Esophagus squamous epithelium (tissue), 5 donors: Measurements from ENCODE around the gene HUS1B. TPM values are rescaled to one million over a fixed set of nuclear protein-coding genes. Genes with fewer than 3 reads are reported as not detected.

Experiments used
- DNase-seq: peaks from one replicate; lab custom pipeline; 2025; lab: John Stamatoyannopoulos, UW
- H3K27ac ChIP-seq, 4 donors: fragments of 200-600 bp; sonication (generic); one replicate each; pipeline ENCODE4 v1.5.1; 2016 to 2019; ENCODE audit warnings: mild to moderate bottlenecking in 1 of 4
- H3K27me3 ChIP-seq, 4 donors: fragments of 200-600 bp; sonication (generic); 1 replicate in 3 of 4; 2 replicates in 1 of 4; pipeline versions ENCODE4 v1.5.1 to v1.6.0; 2017 to 2021; ENCODE audit warnings: antibody characterized with exemption in 1 of 4
- H3K36me3 ChIP-seq, 3 donors: fragments of 200-600 bp; sonication (generic); one replicate each; pipeline ENCODE4 v1.5.1; 2016 to 2019
- H3K4me1 ChIP-seq, 3 donors: fragments of 200-600 bp; sonication (generic); one replicate each; pipeline ENCODE4 v1.5.1; 2017 to 2019
- H3K4me3 ChIP-seq, 4 donors: fragments of 200-600 bp; sonication (generic); 1 replicate in 3 of 4; 2 replicates in 1 of 4; pipeline ENCODE4 v1.5.1; 2016 to 2019; ENCODE audit warnings: mild to moderate bottlenecking in 2 of 4, moderate library complexity in 1 of 4
- H3K9me3 ChIP-seq, 3 donors: fragments of 200-600 bp; sonication (generic); one replicate each; pipeline ENCODE4 v1.5.1; 2016 to 2019
- POLR2A ChIP-seq, 4 donors: fragments of 450-650 bp; IDR thresholded peaks; one replicate each; pipeline ENCODE4 v1.6.1; 2017; ENCODE audit warnings: antibody characterized with exemption in 4 of 4, mild to moderate bottlenecking in 4 of 4, moderate library complexity in 3 of 4
- WGBS, 2 donors: methylation state at CpG; one replicate each; pipeline ENCODE4 v1.1.5; 2018; 5-methylcytosine and 5-hydroxymethylcytosine counted together
- intact Hi-C: fragments of 100-400 bp; cut with DNase I; formaldehyde crosslinking; loops from one replicate; pipeline ENCODE4 v1.15.0; 2022
- total RNA-seq, 4 donors: library from RNA; depleted of rRNA; stranded (reverse); fragments of >200 nt; gene quantifications; one replicate each; pipeline ENCODE4 v1.1.0, GENCODE V29; 2016
- TF ChIP-seq, protein P1 (sequence below), 6 experiments: fragments of 450-650 bp in 4 of 6; fragments of 200-600 bp in 2 of 6; sonication (generic) in 2 of 6; IDR thresholded peaks; one replicate each; pipeline ENCODE4 v1.5.1; 2016 to 2019; ENCODE audit warnings: antibody characterized with exemption in 6 of 6, mild to moderate bottlenecking in 4 of 6, moderate library complexity in 4 of 6
- donor health status: DM: yes; HTN: yes; CAD: no.

HUS1B gene
- total RNA-seq, 4 donors from 2014 or later, result 0.30 to 3.4 (median 2.7) TPM; not detected in 1

DNA sequence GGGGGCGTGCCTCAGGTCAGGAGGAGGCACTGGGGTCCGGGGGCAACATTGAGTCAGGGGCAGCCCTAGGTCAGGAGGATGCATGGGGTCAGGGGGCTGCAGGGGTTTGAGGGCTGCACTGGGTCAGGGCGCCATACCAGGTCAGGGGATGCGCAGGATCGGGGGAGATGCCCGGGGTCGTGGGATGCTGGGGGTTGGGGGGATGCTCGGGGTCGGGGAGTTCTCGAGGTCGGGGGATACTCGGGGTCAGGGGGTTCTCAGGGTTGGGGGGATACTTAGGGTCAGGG, 36.8 kb upstream of the HUS1B start:
- peaks cover 0 to 13% (median 0%) of the 10 kb centered on the region in 3 donors for H3K36me3 ChIP-seq
- intact Hi-C loops, result no loop called here
- no peaks in the 10 kb centered on the region for H3K27me3 ChIP-seq
- DNase-seq, result no peak
- no peaks in the 10 kb centered on the region for H3K9me3 ChIP-seq
- H3K4me1 ChIP-seq, result peaks cover 5 to 34% (median 10%) of the 10 kb centered on the region in 3 donors
- WGBS, 2 donors, result 71 to 79% methylated on average over 10 to 11 of the region's 12 CpGs
- TF ChIP-seq, protein P1, sequence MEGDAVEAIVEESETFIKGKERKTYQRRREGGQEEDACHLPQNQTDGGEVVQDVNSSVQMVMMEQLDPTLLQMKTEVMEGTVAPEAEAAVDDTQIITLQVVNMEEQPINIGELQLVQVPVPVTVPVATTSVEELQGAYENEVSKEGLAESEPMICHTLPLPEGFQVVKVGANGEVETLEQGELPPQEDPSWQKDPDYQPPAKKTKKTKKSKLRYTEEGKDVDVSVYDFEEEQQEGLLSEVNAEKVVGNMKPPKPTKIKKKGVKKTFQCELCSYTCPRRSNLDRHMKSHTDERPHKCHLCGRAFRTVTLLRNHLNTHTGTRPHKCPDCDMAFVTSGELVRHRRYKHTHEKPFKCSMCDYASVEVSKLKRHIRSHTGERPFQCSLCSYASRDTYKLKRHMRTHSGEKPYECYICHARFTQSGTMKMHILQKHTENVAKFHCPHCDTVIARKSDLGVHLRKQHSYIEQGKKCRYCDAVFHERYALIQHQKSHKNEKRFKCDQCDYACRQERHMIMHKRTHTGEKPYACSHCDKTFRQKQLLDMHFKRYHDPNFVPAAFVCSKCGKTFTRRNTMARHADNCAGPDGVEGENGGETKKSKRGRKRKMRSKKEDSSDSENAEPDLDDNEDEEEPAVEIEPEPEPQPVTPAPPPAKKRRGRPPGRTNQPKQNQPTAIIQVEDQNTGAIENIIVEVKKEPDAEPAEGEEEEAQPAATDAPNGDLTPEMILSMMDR (IDR thresholded peaks at IDR 0.05), result no peak
- no peak for TF ChIP-seq POLR2A (IDR thresholded peaks at IDR 0.05)
- H3K4me3 ChIP-seq, result peak overlapping the region in 3 of 4 donors; percentile 66 to 97 (median 90)
- H3K27ac ChIP-seq, result no peak overlapping the region

DNA sequence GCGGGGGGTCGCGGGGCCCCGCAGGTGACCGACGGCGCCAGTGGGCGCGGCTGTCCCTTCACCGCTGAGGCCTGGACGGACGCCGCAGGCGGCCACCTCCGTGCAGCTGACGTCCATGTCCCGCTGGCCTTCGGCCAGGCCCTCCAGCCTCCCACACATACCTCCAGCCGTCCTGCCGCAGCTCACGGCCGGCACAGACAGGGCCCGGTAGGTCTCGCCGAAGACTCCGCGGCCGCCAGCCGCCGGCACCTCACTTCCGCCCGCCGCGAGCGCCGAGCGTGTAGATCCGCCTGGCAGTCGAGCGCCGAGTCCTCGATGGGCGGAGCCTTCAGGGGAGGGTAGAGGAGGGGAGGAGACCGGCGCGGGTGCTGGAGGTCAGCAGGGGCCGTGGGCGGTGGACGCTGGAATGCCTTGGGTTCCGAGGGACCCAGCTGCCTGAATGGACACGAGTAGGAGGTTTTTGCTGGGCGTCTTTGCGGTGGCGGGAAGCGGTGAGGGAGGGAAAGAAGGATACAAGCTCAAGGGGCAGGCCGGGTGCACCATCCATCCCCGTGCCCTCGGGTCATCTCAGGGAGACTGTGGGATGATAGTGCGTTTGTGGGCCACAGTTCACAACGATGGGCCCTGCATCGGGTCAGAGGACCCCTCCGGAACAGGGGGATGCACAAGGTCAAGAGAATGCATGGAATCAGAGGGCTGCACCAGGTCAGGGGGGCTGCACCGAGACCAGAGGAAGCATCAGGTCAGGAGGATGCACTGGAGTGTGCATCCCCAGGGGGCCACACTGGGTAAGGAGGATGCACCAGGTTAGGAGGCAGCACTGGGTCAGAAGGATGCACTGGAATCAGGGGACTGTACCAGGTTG, 36.2 kb upstream of the HUS1B start, which contains the start of gene EXOC2:
Gene EXOC2 (minus strand): TSS at position 282 of the 865 bp plus-strand sequence. CDS start 55,321 bp downstream, outside the sequence.
- DNase-seq, result peak; percentile 18
- peaks cover 0 to 18% (median 0%) of the 10 kb centered on the region in 3 donors for H3K36me3 ChIP-seq
- peaks cover 5 to 34% (median 10%) of the 10 kb centered on the region in 3 donors for H3K4me1 ChIP-seq
- H3K27ac ChIP-seq, result peak within 1 kb of the TSS; percentile 85 to 97 (median 94)
- intact Hi-C loops, result no loop called here
- 0 to 9% methylated on average over 10 to 11 of the region's 63 CpGs for WGBS, 2 donors
- H3K27me3 ChIP-seq, result no peaks in the 10 kb centered on the region
- H3K4me3 ChIP-seq, result peak within 1 kb of the TSS; percentile 66 to 99 (median 94)
- H3K9me3 ChIP-seq, result no peaks in the 10 kb centered on the region
- peak in 3 of 4 donors; percentile 8 to 82 (median 67) for TF ChIP-seq POLR2A (IDR thresholded peaks at IDR 0.05)
- TF ChIP-seq, protein P1 (IDR thresholded peaks at IDR 0.05), result no peak

DNA sequence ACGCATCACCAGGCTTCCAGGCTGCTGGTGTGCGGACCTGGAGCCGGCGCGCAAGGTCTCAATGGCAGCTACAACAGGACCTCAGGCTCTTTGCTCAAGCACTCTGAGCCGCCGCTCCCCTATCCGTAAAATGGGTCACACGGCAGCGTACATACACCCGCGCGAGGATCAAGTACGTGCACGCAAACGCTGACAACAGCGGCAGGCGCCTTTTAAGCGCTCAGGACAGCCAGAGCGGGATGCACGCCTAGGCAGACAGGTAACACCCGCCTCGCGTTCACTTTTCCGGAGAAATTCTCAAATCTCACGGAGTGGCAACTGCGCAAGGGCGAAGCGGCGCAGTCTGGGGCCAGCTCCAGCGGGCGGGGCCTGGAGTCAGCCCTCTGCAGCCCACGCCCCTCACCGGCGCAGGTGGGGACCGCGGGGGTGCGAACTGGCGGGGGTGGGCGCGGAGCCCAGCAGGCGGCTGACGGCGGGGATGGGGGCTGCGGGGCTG, 35.5 kb upstream of the HUS1B start:
- H3K4me1 ChIP-seq, result peaks cover 5 to 34% (median 10%) of the 10 kb centered on the region in 3 donors
- no peaks in the 10 kb centered on the region for H3K27me3 ChIP-seq
- peak overlapping the region; percentile 85 to 97 (median 94) for H3K27ac ChIP-seq
- intact Hi-C loops, result no loop called here
- no peaks in the 10 kb centered on the region for H3K9me3 ChIP-seq
- H3K4me3 ChIP-seq, result peak overlapping the region; percentile 66 to 99 (median 94)
- DNase-seq, result no peak
- H3K36me3 ChIP-seq, result peaks cover 0 to 24% (median 0%) of the 10 kb centered on the region in 3 donors
- no peak for TF ChIP-seq POLR2A (IDR thresholded peaks at IDR 0.05)
- TF ChIP-seq, protein P1 (IDR thresholded peaks at IDR 0.05), result no peak
- 1 to 6% methylated on average over 6 to 10 of the region's 45 CpGs for WGBS, 2 donors

DNA sequence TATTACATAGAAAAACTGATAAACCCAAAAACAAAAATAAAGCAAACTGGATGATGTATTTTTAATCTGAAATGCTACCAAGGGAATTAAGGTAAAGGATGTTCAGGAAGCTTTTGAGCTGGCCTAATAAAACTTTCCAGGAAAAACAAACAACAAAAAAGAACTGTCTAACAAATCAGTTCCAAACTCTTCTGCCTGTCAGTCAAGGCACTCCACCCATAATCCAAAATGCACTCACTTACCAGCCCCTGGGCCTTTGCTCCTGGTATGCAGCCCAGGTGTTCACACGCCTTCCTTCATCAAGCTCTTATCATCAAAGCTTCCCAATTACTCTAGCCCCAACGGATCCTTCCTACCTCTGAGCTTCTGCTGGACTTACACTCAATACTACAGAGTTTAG, 32.3 kb upstream of the HUS1B start:
- no peak for DNase-seq
- Histone ChIP-seq H3K27ac (no peak overlapping the region), H3K36me3 (peaks cover 0 to 24% (median 0%) of the 10 kb centered on the region in 3 donors), H3K4me3 (no peak overlapping the region), H3K9me3 (no peaks in the 10 kb centered on the region), H3K4me1 (peaks cover 5 to 43% (median 10%) of the 10 kb centered on the region in 3 donors), H3K27me3 (no peaks in the 10 kb centered on the region)
- WGBS, 2 donors, result 41 to 48% methylated on average over 2 of the region's 2 CpGs
- TF ChIP-seq, protein P1 (IDR thresholded peaks at IDR 0.05), result no peak
- TF ChIP-seq POLR2A (IDR thresholded peaks at IDR 0.05), result no peak
- intact Hi-C loops, result no loop called here

DNA sequence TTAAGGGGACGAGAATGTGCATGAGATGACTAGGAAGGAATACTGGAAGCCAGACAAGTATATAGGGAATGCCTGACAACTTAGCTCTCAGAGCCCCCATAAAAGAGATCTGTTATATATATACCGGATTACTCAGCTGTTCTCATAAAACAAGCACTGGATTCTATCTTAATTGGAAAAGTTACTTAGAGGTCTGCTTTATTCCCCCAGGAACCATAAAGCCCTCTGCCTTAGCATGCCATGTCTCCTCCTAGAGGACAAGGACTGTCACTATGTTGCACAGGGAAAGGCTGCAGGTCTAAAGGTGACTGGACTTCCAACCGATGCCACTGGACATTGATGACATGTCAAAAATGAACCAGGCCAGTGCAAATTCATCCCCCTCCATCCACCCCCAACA, 29.6 kb upstream of the HUS1B start:
- DNase-seq, result no peak
- Histone ChIP-seq H3K9me3 (no peaks in the 10 kb centered on the region), H3K4me3 (no peak overlapping the region), H3K4me1 (peaks cover 0 to 53% (median 7%) of the 10 kb centered on the region in 3 donors), H3K27me3 (no peaks in the 10 kb centered on the region), H3K27ac (no peak overlapping the region), H3K36me3 (peaks cover 0 to 24% (median 0%) of the 10 kb centered on the region in 3 donors)
- no peak for TF ChIP-seq POLR2A (IDR thresholded peaks at IDR 0.05)
- TF ChIP-seq, protein P1 (IDR thresholded peaks at IDR 0.05), result peak in 2 of 6 experiments; percentile 11
- 78 to 79% methylated on average over 3 of the region's 3 CpGs for WGBS, 2 donors
- intact Hi-C loops, result no loop called here
